Stomach smooth muscle (tissue), 2 donors: ENCODE results near the gene RAD51B.

Experiments used
- H3K27ac ChIP-seq: one replicate; pipeline ENCODE4 v1.7.0; 2013; ENCODE audit warnings: mild to moderate bottlenecking, low read length, inconsistent platforms
- H3K27me3 ChIP-seq, 2 donors: one replicate each; pipeline ENCODE4 v1.7.0; 2013; ENCODE audit warnings: low read length in 2 of 2; ENCODE audit not compliant: insufficient read depth in 2 of 2, control insufficient read depth in 1 of 2
- H3K36me3 ChIP-seq, 2 donors: one replicate each; pipeline ENCODE4 v1.7.0; 2013; ENCODE audit warnings: low read length in 2 of 2; ENCODE audit not compliant: control insufficient read depth in 2 of 2, insufficient read depth in 2 of 2
- H3K4me1 ChIP-seq: one replicate; pipeline ENCODE4 v1.7.0; 2013; ENCODE audit warnings: low read length; ENCODE audit not compliant: control insufficient read depth, insufficient read depth
- H3K4me3 ChIP-seq, 2 donors: one replicate each; pipeline ENCODE4 v1.7.0; 2013; ENCODE audit warnings: low read length in 2 of 2
- H3K9ac ChIP-seq, 2 donors: one replicate each; pipeline ENCODE4 v1.7.0; 2013; ENCODE audit warnings: low read length in 2 of 2, mild to moderate bottlenecking in 1 of 2
- H3K9me3 ChIP-seq, 2 donors: one replicate each; pipeline ENCODE4 v1.7.0; 2013; ENCODE audit warnings: low read length in 2 of 2; ENCODE audit not compliant: control insufficient read depth in 2 of 2
- donor health status: healthy.
- donor health status: Pancreatic carcinoma.

Gene RAD51B

DNA sequence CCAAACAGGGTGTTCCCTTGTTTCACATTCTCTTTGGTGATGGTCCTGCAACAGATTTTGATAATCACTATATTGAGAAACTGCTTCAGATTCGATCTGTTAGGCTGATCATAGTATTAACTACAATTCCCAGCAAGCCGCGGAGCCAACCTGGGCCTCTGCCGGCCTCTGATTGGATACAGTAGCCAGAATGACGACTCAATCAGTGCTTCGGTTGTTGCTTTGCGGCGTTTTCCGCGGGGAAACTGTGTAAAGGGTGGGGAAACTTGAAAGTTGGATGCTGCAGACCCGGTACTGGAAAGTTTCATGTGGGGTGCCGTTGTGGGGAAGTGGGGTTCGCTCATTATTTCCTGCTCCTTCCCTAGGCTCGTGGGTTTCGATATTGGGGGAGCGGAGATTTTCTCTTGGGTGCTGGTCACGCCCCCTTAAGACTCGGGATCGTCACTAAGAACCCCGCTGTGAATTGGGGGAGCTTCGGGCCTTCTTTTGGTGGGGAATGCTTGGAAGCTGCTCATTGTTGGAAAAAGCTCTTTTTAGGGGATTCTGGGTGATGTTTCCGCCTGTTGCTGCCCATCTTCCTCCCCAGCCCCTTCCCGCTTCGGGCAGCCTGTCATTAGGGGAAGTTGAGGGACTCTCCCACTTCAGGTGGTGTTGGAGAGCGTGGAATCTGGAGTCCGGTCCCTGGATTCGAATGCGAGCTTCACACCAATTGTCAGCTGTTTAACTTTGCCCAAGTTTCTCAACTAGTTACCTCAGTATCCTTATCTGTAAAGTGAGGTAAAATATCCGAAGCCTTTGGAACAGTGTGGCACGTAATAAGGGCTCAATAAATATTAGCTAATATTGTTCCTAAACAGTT lies at the start of gene RAD51B:
Gene RAD51B, plus strand, starts transcription at position 217 of the 859 bp plus-strand sequence.
- Histone ChIP-seq H3K9me3 (no peaks in the 10 kb centered on the region), H3K9ac (peak within 1 kb of the TSS; percentile 76 to 80), H3K27ac (no peak within 1 kb of the TSS), H3K27me3 (no peaks in the 10 kb centered on the region), H3K4me1 (peaks cover 22% of the 10 kb centered on the region), H3K4me3 (peak within 1 kb of the TSS; percentile 85 to 99), H3K36me3 (no peaks in the 10 kb centered on the region)

DNA sequence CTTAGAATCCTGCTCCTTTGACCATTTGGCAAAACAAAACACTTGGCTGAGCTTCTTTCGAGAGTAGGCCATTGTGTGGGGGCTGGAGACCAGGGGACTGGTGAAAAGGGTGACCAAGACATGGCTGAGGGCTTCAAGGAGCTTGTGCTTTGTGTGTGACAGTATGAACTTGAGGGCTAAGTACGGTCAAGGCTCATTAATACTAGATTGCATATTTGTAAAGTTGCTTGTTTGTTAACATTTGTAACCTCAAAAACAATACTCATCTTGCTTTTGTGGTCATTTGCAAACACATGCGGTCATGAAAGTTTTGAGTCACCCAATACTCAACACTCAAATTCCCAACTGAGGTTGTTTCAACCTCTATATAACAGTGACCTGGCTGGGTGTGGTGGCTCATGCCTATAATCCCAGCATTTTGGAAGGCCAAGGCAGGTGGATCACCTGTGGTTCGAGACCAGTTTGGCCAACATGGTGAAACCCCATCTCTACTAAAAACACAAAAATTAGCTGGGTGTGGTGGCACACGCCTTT lies 45.7 kb upstream of the RAD51B start:
- Histone ChIP-seq H3K4me1 (no peaks in the 10 kb centered on the region), H3K9ac (no peak overlapping the region), H3K9me3 (no peaks in the 10 kb centered on the region), H3K4me3 (no peak overlapping the region), H3K27me3 (no peaks in the 10 kb centered on the region), H3K36me3 (peaks cover 75 to 81% of the 10 kb centered on the region in 2 donors), H3K27ac (no peak overlapping the region)

DNA sequence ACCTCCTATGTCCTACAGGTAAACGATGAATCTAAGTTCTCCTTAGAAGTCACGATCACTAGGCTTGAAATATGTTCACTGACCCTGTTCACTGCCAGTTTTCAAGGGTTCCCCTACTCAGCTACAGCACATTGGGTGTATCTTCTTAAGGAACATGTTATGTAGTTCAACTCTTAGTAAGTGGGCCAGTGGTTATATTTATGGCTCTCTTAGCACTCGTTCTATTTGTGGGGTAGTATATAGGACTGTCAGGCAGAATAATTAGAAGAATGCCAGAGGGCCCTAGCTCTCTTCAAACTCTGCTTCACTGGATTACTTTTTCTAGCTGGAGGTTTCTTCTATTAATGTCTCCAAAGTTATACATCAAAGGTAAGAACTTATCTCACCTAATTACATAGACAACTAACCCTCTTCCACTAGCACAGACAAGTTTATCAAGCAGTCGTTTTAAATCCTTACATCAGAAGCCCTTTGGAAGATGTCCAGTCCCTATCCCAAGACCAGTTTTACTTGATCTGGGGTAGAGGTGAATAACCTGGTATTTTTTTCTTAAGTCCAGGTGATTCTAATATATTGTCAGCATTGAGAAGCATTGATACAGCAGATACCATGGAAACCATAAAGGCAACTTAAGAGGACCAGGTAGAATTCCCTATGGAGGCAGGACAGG lies 42.8 kb upstream of the RAD51B start:
- H3K9me3 ChIP-seq, result no peaks in the 10 kb centered on the region
- no peak overlapping the region for H3K4me3 ChIP-seq

DNA sequence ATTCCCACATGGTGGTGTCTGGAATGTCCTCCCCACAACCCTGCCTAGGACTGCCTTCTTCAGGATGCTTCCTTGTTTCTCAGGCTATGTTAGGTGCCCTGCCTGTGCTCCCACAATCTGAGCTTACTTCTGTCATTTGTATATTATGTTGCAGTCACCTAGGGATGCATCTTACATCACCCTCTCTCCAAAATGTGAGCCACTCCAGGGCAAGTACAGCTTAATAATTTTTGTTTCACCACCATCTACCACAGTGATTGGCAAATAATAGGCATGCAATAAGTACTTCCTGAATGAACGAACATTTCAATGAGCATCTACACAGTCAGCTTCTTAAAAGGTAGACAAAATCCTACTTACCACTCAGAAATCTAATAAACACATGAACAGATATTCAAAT lies 40.8 kb upstream of the RAD51B start:
- H3K4me3 ChIP-seq, result no peak overlapping the region
- no peaks in the 10 kb centered on the region for H3K27me3 ChIP-seq
- H3K36me3 ChIP-seq, result peaks cover 76 to 83% of the 10 kb centered on the region in 2 donors
- no peaks in the 10 kb centered on the region for H3K4me1 ChIP-seq
- no peak overlapping the region for H3K9ac ChIP-seq
- no peaks in the 10 kb centered on the region for H3K9me3 ChIP-seq
- no peak overlapping the region for H3K27ac ChIP-seq

More for the DNA sequence above, 42.8 kb upstream of the RAD51B start:
- Histone ChIP-seq H3K9ac (no peak overlapping the region), H3K36me3 (peaks cover 77 to 79% of the 10 kb centered on the region in 2 donors), H3K27ac (no peak overlapping the region), H3K27me3 (no peaks in the 10 kb centered on the region), H3K4me1 (no peaks in the 10 kb centered on the region)

DNA sequence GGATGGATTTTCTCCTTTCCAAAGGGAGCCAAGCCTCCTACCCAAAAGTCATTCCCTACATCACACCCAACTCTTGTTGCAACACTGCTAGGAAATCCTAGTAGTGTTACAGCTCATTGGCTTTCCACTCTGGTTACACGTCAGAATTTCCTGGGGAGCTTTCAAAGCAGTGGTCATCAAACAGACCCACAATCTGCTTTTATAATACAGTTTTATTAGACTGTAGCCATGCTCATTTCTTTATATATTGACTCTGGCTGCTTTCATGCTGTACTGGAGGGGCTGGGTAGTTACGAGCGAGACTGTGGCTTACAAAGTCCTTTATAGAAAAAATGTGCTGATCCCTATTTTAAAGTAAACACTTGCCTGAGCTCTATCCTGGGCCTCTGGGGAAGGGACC lies 37.5 kb upstream of the RAD51B start:
- Histone ChIP-seq H3K4me3 (no peak overlapping the region), H3K4me1 (no peaks in the 10 kb centered on the region), H3K27ac (no peak overlapping the region), H3K9ac (no peak overlapping the region), H3K36me3 (peaks cover 79 to 81% of the 10 kb centered on the region in 2 donors), H3K9me3 (no peaks in the 10 kb centered on the region), H3K27me3 (no peaks in the 10 kb centered on the region)

DNA sequence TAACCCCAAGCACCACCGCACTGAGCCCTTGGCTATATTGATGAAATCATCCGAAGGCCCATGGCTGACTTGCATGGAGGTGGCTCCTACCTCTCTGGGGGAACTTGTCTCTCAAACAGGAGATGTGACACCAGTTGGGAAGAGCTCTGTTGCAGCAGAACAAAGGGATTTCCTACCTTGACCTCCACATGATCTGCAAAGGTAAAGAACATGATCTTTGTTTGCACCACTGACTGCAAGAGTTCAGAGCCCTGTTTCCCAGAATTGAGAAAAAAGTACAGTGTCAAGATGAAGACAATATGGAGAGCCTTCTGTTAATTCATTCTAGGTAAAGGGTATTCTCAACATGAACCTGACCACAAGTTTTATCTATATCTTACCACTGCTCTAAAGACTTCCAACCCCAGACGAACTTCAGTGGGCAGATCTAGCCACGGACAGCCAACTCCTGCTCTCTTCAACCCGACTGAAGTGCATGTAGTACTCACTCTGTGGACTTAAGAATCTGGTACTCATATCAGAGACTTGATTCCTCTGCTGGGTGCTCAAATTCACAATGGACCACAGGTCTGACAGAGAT lies 35.2 kb upstream of the RAD51B start:
- H3K27ac ChIP-seq, result no peak overlapping the region
- H3K9me3 ChIP-seq, result no peaks in the 10 kb centered on the region
- H3K27me3 ChIP-seq, result no peaks in the 10 kb centered on the region
- no peak overlapping the region for H3K4me3 ChIP-seq
- H3K9ac ChIP-seq, result no peak overlapping the region
- peaks cover 73 to 79% of the 10 kb centered on the region in 2 donors for H3K36me3 ChIP-seq
- no peaks in the 10 kb centered on the region for H3K4me1 ChIP-seq

DNA sequence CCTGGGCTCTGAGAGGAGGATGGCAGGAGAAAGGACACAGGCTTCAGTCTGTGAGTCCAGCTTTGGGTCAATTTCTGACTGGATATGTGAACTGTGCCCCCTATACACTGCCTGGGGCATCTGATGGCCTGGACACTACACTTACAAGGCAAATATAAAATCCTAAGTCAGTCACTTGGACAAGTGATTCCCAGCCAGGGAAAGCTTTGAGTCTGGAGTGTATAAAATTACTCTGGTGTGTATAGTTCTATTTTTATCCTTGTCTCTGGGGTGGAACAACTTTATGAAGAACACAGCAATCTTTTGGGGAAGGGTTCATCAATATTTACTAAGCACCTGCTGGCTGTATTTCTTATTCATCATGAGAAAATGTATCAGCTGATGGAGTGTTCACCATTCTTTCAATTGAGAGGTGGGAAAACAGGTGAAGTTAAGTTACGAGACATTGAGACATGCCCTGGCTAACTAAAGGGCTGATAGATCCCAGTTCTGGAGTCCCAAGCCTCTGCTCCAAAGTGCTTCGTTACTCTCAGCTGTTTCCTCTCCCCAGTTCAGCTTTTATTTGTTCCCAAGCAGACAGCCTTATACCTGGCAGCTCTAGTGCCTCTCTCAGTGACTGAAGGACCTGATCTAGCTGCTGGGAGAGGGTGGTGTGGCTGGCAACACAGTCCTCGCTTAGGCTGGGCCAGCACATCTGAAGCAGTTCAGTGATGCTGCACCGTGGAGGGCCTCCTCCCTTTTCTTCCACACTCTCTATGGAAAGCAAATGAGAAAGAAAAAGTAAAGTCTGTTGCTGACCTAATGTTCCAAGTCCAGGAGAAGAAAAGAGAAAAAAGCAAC lies 34.1 kb upstream of the RAD51B start:
- Histone ChIP-seq H3K36me3 (peaks cover 78 to 82% of the 10 kb centered on the region in 2 donors), H3K9ac (no peak overlapping the region), H3K9me3 (no peaks in the 10 kb centered on the region), H3K4me3 (no peak overlapping the region), H3K27me3 (no peaks in the 10 kb centered on the region), H3K4me1 (no peaks in the 10 kb centered on the region), H3K27ac (no peak overlapping the region)

DNA sequence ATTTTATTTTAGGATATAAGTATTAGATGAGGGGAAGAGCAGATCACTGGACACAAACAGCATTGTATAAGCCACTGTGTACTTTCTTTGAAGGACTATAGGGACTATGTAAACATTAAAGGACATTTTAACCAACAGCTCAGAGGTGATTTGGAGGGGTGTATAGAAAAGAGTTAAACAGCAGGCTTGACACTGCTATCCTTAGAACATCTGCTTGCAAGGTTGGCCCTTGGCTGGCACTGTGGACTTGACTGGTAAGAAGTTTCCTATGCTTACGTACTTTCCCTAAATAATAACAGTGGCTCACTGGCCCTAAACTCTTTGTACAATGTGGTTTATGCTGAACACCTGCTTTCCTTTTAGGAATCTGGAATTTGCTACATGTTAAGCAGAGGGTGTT lies 31.9 kb upstream of the RAD51B start:
- no peak overlapping the region for H3K4me3 ChIP-seq

DNA sequence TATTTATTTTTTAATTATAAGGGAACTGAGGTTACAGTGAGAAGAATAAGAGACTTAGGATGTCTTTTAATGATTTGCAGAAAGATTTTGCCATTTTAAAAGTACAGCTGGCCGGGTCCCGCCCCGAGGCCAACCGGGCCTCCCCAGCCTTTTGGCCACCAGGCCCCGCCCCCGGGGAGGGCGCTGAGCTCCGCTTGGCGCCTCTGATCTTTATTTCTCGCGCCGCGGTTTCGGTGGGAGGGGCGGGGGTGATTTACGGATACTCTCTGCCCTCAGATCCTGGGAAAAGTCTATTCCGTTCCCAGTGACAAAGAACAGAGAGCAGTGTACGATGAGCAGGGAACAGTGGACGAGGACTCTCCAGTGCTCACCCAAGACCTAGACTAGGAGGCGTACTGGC lies 20.8 kb upstream of the RAD51B start:
- Histone ChIP-seq H3K9ac (no peak overlapping the region), H3K27me3 (no peaks in the 10 kb centered on the region), H3K27ac (no peak overlapping the region), H3K4me3 (no peak overlapping the region), H3K9me3 (no peaks in the 10 kb centered on the region), H3K36me3 (peaks cover 52 to 57% of the 10 kb centered on the region in 2 donors), H3K4me1 (no peaks in the 10 kb centered on the region)

More for the DNA sequence above, 31.9 kb upstream of the RAD51B start:
- no peaks in the 10 kb centered on the region for H3K9me3 ChIP-seq
- H3K36me3 ChIP-seq, result peaks cover 63 to 66% of the 10 kb centered on the region in 2 donors
- no peak overlapping the region for H3K9ac ChIP-seq
- no peaks in the 10 kb centered on the region for H3K4me1 ChIP-seq
- H3K27ac ChIP-seq, result no peak overlapping the region
- no peaks in the 10 kb centered on the region for H3K27me3 ChIP-seq

DNA sequence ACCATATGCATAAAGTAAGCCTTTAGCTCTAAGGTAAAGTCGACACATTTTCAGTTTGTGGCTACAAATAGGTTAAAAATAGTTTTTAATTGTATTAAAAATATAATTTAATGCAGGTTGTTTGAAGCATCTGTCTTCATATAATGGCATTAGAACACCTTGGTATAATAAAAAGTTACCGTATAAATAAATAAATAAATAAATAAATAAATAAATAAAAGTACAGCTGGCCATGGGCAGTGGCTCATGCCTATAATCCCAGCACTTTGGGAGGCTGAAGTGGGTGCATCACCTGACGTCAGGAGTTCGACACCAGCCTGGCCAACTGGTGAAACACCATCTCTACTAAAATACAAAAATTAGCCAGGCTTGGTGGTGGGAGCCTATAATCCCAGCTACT lies 18.8 kb upstream of the RAD51B start:
- Histone ChIP-seq H3K4me1 (no peaks in the 10 kb centered on the region), H3K36me3 (peaks cover 58 to 60% of the 10 kb centered on the region in 2 donors)

More for the DNA sequence above, 18.8 kb upstream of the RAD51B start:
- H3K27me3 ChIP-seq, result no peaks in the 10 kb centered on the region
- H3K27ac ChIP-seq, result no peak overlapping the region
- H3K9me3 ChIP-seq, result no peaks in the 10 kb centered on the region
- H3K4me3 ChIP-seq, result no peak overlapping the region
- H3K9ac ChIP-seq, result no peak overlapping the region
